NCI-H69 (cell line): ENCODE data around the gene FAM131C.

ENCODE experiments used
- DNase-seq: peaks from one replicate; lab custom pipeline; 2025; lab: John Stamatoyannopoulos, UW

Gene FAM131C

GRCh38 chr1:16015960-16016901 lies 57.2 kb downstream of the FAM131C start:
- DNase-seq: no peak

DNA sequence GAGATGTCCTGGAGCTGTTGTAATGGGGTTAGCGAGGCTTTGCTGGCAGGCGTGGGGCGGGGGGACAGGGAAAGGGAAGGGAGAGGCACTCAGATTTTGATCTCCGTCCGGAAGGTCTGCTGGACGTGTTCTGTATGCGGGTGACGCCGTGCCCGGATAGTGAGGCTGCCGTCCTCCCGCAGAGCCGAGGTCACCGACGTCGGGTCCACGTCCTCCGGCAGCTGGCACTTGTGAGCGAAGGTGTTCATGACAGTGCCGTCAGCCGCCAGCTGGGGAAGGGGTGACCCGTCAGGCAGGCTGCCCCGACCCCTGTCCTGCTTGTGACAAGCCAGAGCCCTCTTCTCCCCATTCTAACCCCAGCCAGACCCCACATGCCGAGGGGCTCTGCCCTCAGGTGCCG lies 58.0 kb downstream of the FAM131C start:
- no peak for DNase-seq

GRCh38 chr1:16014509-16015482 lies 58.7 kb downstream of the FAM131C start:
- peak; percentile 6 for DNase-seq

GRCh38 chr1:16013908-16014258 lies 59.6 kb downstream of the FAM131C start:
- DNase-seq: no peak

GRCh38 chr1:16013220-16013907 lies 60.1 kb downstream of the FAM131C start:
- DNase-seq: peak; percentile 69

- peak; percentile 82 for DNase-seq
These were observed 60.7 kb downstream of the FAM131C start for GRCh38 chr1:16012590-16013219.

GRCh38 chr1:16011936-16012589 lies 61.4 kb downstream of the FAM131C start:
- no peak for DNase-seq

DNA sequence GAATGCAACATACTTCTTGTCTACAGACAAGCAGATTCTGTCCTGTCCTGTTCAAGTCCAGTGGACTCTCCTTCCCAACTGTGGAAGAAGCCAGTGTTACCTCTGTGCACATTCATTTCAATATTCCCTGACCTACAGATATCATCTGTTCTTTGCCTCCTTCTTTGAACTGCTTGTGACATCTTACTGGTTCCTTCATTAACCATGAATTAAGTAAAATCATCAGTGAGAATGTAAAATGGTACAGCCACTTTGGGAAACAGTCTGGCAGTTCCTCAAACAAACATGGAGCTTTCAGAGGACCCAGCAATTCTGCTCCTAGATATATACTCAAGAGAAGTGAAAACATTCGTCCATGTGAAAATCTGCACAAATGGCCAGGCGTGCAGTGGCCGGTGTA lies 62.6 kb downstream of the FAM131C start:
- no peak for DNase-seq

- DNase-seq: no peak
These were observed 63.8 kb downstream of the FAM131C start for GRCh38 chr1:16009678-16010077.

DNA sequence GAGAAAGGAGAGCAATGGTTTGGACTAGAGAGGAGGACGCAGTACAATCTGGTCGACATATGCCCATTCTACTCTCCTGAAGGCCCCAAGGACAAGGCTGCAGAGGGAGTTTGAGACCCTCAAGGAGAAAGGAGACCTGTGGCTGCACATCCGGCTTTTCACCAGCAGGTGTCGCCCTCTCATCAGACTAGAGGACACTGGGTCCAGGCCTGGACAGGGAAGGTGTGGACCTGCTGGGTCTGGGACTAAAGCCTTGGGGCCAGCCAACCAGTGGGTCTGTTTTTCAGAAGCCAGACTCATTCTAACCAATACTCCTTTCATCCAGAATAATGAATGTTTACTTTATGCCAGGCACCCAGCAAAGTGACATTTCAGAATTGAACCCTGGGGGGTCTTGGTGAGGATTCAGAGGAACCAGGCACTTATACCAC lies 64.4 kb downstream of the FAM131C start:
- DNase-seq: peak; percentile 66
